DMS53 treated with DMSO at 0.1 percent for 48 hours (cell line): ENCODE results near the gene GLI2.
A peak's percentile ranks its signal among the peaks of the same experiment; 100 is the strongest.

Experiments
- DNase-seq: peaks from one replicate; lab custom pipeline; 2025; ENCODE audit not compliant: unreplicated experiment; lab: John Stamatoyannopoulos, UW

Gene GLI2

GRCh38 chr2:120735746-120736170 is at the start of gene GLI2:
GLI2 (plus strand) TSS chr2:120735868; CDS start chr2:120797321, 61,453 bp downstream.
- DNase-seq, result peak; percentile 69

DNA sequence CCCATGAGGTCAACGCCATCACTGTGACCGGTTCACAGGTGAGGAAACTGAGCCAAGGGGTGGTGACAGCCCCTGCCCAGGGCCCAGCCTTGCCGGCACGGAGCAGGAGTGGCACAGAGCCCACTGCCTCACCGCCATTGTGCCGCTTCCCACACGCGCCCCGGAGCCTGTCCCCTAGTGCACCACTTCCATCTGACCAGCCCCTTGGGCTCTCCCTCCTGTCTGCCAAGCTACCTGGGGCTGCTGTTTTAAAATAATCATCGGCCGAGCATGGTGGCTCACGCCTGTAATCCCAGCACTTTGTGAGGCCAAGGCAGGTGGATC is 49.7 kb upstream of the GLI2 start:
- DNase-seq, result no peak

- no peak for DNase-seq
These were observed 49.0 kb upstream of the GLI2 start for GRCh38 chr2:120686511-120687168.

DNA sequence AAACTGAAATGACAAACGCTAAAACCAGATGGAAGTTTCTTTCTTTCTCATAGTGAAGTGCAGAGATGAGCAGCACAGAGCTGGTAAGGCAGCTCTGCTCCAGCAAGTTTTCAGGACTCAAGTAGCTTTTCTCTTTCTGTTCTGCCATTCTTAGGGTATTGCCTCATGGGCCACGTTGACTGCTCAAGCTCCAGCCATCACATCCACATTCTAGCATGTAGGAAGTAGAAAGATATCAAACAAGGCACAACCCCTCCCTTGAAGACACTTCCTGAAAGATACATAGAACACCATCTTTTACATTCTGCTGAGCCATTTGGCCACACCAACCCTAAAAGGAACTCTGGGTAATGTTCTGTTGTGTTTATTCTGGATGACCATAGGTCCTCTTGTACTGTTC is 48.5 kb upstream of the GLI2 start:
- DNase-seq, result no peak

DNA sequence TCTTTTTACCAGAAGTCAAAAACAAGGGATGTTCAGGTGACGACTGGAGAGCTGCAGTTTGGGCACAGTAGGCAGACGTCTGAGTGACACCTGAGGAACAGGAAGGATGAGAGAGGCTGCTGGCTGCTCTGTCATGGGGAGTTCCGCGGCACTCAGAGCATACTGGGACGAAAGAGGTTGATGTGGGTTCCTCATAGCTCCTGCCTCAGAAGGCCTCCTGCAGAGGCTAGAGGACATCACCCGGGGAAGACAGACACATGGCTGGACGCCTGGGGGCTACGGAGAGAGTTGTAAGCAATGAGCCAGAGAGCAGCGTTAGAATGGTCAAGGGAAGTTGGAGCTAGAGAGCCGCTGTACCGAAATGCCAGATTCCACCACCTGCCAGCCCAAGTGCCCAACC is 45.1 kb upstream of the GLI2 start:
- no peak for DNase-seq

DNA sequence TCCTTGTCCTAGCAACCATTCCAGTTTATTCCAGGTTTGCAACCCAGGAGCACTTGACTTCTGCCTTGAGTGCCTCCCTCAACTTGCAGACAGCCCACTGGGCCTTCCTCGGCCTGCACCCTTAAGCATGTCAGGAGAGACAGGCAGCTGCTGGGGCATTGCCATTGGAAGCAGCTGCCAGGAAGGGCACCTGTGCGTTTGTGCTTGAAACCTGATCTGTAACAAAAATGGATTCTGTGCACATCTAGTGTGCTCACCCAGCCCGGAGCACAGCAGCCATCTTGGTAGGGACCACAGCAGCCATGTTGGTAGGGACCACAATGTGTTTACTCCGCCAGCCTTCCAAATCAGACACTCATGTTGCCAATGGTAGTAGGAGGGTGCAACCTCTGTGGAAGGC is 44.3 kb upstream of the GLI2 start:
- DNase-seq, result no peak

- DNase-seq, result no peak
These were observed 43.0 kb upstream of the GLI2 start for GRCh38 chr2:120692691-120693090.

DNA sequence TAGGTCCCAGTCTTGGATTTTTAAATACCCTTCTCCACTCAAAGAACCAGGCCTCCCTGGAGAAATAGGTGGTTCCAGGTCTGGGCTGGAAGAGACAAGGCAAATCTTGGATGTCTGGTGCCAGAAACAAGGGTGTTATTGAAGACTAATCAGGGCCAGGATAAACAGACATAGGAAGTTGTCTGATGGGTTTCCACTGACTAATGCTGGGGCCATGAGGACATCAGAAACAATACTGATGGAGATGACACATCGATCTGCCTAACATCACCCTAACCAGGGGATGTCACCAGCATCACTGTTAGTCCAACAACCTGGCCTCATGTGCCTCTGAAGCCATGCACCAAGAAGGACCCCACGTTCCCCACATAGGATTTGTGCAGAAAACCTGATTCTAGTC is 42.5 kb upstream of the GLI2 start:
- DNase-seq, result no peak

DNA sequence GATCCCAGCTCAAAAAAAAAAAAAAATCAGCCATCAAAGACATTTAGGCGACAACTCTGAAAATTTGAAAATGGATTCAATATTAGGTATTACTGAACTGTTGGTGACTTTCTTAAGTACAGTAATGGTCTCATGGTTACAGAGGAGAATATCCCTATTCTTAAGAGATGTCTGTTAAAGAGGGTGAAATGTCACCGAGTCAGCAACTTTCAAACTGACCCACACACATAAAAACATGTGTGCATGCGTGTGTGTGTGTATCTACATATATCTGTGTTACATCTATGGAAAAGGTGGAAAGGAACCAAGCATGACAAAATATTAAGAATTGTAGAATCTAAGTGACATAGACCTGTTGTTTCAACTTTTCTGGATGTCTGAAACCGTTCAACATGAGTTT is 41.6 kb upstream of the GLI2 start:
- no peak for DNase-seq

GRCh38 chr2:120697471-120697870 is 38.2 kb upstream of the GLI2 start:
- DNase-seq, result no peak

DNA sequence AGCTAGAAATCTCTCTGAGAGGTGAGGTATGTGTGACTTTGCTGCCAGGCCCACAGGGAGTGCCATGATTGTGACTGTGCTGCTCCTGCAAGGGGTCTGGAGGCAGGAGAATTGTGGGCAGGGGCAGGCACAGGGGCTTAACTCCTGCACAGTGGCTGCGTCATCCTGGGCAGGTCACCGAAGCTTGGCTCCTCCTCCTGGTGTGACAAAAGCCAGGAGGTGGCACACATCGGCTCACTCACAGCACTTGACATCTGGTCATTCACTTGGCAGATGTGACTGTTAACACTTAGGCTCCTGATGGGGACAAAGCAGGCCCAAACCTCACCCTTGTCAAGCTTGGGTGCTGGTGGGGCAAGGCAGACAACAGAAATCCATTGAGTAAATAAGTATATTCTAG is 36.4 kb upstream of the GLI2 start:
- no peak for DNase-seq

DNA sequence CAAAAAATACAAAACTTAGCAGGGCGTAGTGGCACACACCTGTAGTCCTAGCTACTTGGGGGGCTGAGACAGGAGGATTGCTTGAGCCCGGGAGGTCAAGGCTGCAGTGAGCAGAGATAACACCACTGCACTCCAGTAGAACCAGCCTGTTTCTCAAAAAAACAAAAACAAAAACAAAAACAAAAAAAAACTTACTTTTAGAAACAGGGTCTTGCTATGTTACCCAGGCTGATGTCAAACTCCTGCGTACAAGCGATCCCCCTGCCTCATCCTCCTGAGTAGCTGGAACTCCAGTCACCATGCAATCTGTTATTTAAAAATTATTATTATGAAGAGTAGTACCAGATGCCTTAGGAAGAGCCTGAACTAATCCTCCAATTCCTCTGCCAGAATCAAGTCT is 35.0 kb upstream of the GLI2 start:
- DNase-seq, result no peak

DNA sequence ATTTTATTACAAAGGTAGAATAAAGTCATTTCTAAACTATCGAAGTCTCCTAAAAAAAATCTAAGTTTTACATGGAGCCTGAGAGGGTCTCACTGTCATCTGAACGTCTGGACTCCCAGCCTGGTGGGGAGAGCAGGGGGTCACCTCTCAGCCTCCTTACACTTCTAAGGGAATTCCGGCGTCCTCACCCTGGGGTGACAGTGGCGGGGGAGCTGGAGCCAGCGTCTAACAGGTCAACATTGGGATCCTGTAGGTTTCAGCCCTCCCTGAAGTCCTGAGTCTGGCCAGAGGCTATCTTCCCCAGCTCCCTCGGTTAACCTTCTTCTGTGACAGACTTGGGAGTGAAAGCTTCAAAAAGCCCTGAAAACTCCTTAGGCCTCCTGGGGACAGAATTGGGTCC is 34.6 kb upstream of the GLI2 start:
- no peak for DNase-seq

DNA sequence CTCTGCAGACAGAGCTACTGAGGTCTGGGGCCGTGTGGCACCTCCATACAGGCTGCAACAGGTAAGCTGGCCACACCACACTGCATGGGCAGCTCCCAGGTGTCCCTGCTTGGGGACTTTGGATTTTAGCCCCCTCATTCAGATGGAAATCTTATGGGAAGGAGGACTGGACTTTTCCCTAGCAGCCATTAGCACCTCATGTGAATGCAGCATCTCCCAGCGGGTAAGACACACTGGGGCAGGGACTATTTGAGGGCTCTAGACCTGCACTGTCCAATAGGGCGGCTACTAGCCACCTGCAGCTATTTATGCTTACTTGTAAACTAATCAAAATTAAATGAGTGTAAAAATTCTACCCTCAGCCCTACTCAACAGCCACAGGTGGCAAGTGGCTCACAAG is 34.2 kb upstream of the GLI2 start:
- DNase-seq, result no peak

GRCh38 chr2:120702061-120702460 is 33.6 kb upstream of the GLI2 start:
- no peak for DNase-seq

GRCh38 chr2:120702801-120703200 is 32.9 kb upstream of the GLI2 start:
- DNase-seq, result no peak

DNA sequence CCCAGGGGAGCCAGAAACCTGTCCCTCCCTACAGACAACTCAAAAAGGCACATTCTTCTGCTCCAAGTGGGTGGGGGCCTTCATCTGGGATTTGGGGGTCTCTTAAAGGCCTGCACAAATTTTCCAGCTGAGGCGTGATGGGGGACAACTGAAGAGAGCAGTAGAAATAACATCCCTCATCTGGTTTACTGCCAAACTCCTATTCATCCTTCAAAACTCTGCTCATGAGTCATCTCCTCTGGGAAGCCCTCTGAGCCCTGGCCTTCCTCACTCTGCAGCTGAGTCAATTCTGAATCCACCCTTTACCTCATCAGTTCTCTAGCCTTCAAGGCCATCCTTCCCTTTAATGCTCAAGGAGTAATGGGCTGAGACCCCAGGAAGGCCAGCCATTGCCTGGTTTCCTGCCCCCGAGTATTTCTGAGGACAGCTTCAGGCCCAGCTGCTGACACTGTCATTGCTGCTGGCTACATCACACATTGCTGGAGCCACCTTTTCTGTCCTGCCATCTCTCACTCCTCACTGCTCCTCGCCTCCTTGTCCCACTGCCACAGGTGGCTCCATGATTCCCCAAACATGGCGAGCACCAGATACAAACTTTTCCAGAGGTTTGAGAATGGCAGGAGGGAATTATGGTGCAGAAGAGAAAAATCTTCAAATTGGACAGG is 32.2 kb upstream of the GLI2 start:
- DNase-seq, result no peak

- no peak for DNase-seq
These were observed 31.0 kb upstream of the GLI2 start for GRCh38 chr2:120704696-120705095.

- no peak for DNase-seq
These were observed 27.9 kb upstream of the GLI2 start for GRCh38 chr2:120707816-120708215.

DNA sequence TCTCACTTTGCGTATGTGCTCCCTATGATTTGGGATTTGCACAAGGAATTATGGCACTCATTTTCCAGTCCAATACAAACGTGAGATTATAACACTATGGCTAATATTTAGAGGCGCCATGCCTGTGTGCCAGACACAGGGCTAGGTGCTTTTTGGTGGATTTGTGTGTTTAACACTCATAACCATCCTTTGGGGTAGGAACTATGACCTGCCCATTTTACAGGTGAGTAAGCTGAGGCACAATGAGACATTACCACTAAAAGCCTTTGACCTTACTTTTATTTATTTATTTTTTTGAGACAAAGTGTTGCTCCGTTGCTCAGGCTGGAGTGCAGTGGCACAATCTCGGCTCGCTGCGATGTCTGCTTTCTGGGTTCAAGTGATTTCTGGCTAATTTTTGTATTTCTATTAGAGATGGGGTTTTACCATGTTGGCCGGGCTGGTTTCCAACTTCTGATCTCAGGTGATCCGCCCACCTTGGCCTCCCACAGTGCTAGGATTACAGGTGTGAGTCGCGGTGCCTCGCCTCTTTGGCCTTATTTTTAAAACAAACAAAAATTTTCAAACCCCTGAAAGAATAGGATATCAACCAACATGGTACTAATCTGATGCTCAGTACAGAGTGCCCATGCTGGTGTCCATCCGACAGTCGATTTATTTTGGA is 26.6 kb upstream of the GLI2 start:
- no peak for DNase-seq

GRCh38 chr2:120709608-120710041 is 26.0 kb upstream of the GLI2 start:
- DNase-seq, result no peak

DNA sequence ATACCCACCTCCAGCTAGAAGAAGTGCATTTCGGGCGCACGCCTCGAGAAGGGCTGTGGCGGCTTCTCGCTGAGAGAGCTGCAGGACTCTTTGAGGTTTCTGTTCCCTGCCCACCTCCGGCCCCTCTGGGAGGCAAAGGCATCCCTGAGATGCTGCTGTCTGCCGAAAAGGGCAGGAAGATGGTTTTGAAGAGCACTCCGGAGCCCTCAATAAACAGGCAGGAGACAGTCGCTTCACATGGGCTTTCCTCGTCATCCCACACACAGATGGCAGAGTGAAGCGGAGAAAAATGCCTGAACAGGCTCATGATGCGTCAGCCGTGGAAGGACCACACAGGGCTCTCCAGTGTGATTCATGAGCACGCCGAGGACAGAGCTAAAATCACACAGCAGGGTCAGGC is 25.4 kb upstream of the GLI2 start:
- no peak for DNase-seq

DNA sequence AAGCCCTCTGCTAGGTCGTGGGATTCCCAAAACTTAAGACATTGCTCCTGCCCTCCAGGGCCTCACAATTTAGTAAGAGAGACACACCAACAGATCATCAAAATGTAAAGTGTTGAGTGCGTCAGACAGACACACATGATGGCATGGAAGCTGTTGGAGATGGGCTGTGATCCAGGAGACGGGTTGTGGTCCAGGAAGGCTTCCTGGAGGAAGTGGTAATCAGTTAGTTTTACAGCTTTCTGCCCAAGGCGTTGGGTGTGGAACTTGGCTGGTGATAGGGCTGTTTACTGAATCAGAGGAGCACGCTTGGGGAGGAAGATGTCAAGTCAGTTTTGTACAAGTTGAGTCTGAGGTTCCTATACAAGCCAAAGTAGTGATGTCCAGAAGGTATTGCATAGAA is 24.0 kb upstream of the GLI2 start:
- no peak for DNase-seq
